Activated gamma-delta T cell treated with Interleukin-2 at 50 U/mL for 16 hours (primary cell): ENCODE data around the gene DEXI.

ENCODE experiments used
- DNase-seq: peaks from one replicate; pipeline ENCODE4 v3.0.0-alpha.2; 2020

Gene DEXI

DNA sequence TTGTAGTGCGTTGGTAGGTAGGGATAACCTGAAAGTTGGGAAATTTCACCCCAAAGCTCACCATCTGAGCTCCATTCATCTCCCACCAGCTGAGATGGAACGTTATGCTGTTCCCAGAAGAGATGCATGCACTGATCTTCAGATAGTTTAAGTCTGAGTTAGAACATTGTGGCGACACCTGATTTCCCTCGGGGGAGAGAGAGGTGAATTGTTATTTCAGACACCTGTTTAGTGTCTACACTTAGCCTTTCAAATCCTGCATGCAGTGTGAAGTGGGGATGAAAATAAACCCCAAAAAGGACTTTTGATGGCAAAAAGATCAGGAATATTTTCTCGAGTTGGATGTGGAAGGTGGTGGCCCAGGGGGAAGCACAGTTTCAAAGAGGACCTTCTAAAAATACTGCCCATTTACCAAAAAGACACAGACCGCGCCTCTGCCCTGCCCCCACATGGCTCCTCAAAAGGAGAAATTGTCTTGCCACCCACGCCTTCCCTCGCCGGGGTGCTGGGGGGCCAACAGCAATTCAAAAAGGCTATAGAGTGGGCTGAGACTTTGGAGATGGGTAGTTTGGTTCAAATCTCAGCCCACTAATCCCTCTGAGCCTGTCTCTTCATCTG lies 53.8 kb downstream of the DEXI start:
- no peak for DNase-seq

GRCh38 chr16:10885246-10885645 lies 57.0 kb downstream of the DEXI start:
- no peak for DNase-seq

DNA sequence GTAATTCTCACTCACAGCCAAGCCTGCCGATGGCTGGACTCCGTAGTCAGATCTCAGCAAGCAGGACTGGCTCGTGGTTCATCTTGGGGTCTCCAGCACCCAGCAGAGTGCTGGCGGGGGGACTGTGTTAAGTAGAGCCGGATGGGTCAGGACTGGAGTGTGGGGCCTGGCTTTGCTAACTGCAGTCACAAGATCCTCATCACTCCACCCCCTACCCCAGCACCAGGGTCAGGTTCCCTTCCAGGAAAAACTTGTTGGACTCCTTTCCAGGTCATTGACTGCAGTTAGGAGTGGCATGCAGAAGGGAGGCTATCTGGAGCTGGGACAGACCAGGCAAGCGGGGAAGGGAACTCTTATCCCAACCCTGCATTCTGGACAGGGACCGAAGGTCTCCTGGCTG lies 59.3 kb downstream of the DEXI start:
- DNase-seq = no peak

DNA sequence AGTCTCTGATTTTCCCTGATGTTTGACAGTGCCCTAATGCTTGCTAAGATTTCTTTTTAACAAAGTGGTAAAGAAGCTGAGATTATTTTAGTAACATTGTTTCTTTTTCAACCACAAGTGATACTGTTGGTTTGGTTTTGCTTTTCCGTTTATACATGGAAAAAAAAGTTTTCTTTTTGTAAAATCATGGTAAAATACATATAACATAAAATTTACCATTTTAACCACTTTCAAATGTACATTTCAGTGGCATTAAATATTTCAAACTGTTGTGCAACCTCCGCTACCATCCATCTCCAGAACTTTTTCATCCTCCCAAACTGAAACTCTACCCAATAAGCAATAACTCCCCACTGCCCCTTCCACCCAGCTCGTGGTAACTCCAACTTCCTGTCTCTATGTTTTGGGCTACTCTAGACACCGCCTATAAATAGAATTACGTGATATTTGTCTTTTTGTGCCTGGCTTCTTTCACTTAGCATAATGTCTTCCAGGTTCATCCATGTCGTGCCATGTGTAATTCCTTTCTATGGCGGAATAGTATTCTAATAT lies 60.7 kb downstream of the DEXI start:
- no peak for DNase-seq

- DNase-seq = no peak
These were observed 61.4 kb downstream of the DEXI start for GRCh38 chr16:10880594-10881452.

DNA sequence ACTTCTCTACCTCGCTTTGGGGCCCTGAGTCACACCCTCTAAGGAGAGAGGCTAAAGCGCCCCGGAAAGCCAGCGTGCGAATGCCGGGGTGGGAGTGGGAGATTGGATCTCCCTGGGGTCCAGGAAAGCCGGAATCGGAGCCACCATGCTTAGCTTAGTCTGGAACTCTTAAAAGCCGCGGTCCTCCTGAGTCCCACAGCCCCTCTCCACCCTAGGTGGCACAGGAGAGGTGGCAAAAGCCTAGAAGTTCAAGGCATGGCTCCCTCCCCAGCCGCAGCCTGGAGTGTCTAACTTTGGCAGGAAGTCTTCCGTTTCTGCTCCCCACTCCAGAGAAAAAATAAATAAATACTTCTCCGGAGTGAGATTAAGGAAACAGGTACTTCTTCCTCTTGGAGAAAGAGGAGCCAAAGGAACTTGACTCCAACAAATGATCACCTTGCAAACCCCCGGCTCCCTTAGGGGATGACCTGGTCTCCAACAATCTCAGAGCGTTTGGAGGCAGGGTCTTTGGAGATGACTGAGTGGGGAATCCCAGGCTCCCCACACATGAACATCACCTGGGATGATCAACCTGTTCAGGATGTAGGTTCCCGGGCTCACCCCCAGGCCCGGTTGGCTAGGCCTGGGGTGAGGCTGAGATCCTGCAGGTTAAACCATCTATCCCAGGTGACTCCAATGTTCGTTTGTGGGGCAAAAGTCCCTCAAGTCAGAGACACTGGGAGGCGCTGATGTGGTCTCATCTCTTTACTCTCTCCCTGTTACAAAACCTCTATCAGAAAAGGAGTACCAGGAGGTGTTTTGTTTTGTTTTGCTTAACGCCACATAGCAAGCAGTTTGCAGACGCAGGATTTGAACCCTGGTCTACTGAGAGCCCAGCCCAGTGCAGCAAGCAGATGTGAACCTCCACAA lies 62.3 kb downstream of the DEXI start:
- no peak for DNase-seq
